Ishikawa (cell line): ENCODE data around the gene FNBP1.

Experiments
- CEBPB ChIP-seq: IDR thresholded peaks from 2 replicates; pipeline ENCODE4 v1.6.1; 2012
- CREB1 ChIP-seq: IDR thresholded peaks from 2 replicates; pipeline ENCODE4 v1.6.1; 2012; ENCODE audit warnings: low read depth
- EGR1 ChIP-seq: IDR thresholded peaks from 2 replicates; pipeline ENCODE4 v1.6.1; 2012
- EP300 ChIP-seq: IDR thresholded peaks from 2 replicates; pipeline ENCODE4 v1.6.1; 2012; ENCODE audit warnings: borderline replicate concordance
- FOXM1 ChIP-seq: IDR thresholded peaks from 2 replicates; pipeline ENCODE4 v1.6.1; 2012; ENCODE audit warnings: low read depth, borderline replicate concordance
- NFIC ChIP-seq: IDR thresholded peaks from 2 replicates; pipeline ENCODE4 v1.6.1; 2012
- RAD21 ChIP-seq: IDR thresholded peaks from 2 replicates; pipeline ENCODE4 v1.6.1; 2012; ENCODE audit warnings: low read depth
- TAF1 ChIP-seq: IDR thresholded peaks from 2 replicates; pipeline ENCODE4 v1.6.1; 2012; ENCODE audit warnings: low read depth, mild to moderate bottlenecking
- TCF12 ChIP-seq: IDR thresholded peaks from 2 replicates; pipeline ENCODE4 v1.6.1; 2012; ENCODE audit warnings: low read depth
- TEAD4 ChIP-seq: IDR thresholded peaks from 2 replicates; pipeline ENCODE4 v1.6.1; 2012
- USF1 ChIP-seq: IDR thresholded peaks from 2 replicates; pipeline ENCODE4 v1.6.1; 2012
- YY1 ChIP-seq: IDR thresholded peaks from 2 replicates; pipeline ENCODE4 v1.6.1; 2012; ENCODE audit warnings: low read depth
- ZBTB7A ChIP-seq: IDR thresholded peaks from 2 replicates; pipeline ENCODE4 v1.6.1; 2012; ENCODE audit warnings: low read depth
- TF ChIP-seq, protein P1 (sequence below): IDR thresholded peaks from 2 replicates; pipeline ENCODE4 v1.6.1; 2012; ENCODE audit warnings: low read depth, mild to moderate bottlenecking
- TF ChIP-seq, protein P2 (sequence below): IDR thresholded peaks from 2 replicates; pipeline ENCODE4 v1.6.1; 2012

Gene FNBP1

DNA sequence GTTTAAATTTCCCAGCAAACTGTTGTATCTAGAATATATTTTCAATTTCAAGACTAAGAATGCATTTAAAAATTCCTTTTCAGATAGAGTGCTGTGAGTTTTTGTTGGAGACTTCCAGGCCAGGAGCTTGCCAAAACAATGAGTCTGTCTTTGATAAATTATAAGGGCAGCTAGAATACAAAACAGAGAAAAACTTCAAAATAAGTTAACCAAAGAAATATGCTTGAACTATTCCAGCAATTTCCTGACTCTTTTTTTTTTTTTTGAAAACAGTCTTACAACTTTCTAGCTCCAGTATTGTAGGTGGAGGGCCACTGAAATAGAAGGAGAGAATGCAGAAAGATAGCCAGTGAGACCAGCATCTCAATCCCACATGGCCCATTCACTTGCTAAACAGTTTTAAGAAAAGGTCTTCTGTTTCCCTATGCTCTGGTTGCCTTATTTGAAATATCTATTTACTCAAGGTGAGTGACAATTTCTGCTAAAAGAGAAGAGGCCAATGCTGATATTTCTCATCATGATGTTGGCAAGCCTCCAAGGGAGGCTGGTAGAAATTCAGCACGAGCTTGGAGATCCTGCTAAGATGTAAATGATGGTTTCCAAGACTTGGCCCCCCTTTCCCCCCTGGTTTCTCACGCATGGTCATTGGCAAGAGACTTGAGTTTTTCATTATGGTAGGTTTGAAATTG is 104.6 kb downstream of the FNBP1 start:
- TF ChIP-seq ZBTB7A (no peak), TEAD4 (no peak), YY1 (no peak), CREB1 (no peak), TAF1 (no peak), RAD21 (no peak), USF1 (no peak), NFIC (no peak), EP300 (no peak), TCF12 (no peak), FOXM1 (no peak), CEBPB (no peak), EGR1 (no peak)
- TF ChIP-seq, protein P1, sequence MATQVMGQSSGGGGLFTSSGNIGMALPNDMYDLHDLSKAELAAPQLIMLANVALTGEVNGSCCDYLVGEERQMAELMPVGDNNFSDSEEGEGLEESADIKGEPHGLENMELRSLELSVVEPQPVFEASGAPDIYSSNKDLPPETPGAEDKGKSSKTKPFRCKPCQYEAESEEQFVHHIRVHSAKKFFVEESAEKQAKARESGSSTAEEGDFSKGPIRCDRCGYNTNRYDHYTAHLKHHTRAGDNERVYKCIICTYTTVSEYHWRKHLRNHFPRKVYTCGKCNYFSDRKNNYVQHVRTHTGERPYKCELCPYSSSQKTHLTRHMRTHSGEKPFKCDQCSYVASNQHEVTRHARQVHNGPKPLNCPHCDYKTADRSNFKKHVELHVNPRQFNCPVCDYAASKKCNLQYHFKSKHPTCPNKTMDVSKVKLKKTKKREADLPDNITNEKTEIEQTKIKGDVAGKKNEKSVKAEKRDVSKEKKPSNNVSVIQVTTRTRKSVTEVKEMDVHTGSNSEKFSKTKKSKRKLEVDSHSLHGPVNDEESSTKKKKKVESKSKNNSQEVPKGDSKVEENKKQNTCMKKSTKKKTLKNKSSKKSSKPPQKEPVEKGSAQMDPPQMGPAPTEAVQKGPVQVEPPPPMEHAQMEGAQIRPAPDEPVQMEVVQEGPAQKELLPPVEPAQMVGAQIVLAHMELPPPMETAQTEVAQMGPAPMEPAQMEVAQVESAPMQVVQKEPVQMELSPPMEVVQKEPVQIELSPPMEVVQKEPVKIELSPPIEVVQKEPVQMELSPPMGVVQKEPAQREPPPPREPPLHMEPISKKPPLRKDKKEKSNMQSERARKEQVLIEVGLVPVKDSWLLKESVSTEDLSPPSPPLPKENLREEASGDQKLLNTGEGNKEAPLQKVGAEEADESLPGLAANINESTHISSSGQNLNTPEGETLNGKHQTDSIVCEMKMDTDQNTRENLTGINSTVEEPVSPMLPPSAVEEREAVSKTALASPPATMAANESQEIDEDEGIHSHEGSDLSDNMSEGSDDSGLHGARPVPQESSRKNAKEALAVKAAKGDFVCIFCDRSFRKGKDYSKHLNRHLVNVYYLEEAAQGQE, result no peak
- TF ChIP-seq, protein P2, sequence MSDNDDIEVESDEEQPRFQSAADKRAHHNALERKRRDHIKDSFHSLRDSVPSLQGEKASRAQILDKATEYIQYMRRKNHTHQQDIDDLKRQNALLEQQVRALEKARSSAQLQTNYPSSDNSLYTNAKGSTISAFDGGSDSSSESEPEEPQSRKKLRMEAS, result no peak

GRCh38 chr9:129936222-129936621 is 106.8 kb downstream of the FNBP1 start:
- no peak for TF ChIP-seq TAF1
- TF ChIP-seq, protein P1, result no peak
- TF ChIP-seq EGR1, result no peak
- no peak for TF ChIP-seq RAD21
- TF ChIP-seq FOXM1, result no peak
- no peak for TF ChIP-seq CEBPB
- TF ChIP-seq ZBTB7A, result no peak
- TF ChIP-seq NFIC, result no peak
- no peak for TF ChIP-seq TCF12
- no peak for TF ChIP-seq YY1

DNA sequence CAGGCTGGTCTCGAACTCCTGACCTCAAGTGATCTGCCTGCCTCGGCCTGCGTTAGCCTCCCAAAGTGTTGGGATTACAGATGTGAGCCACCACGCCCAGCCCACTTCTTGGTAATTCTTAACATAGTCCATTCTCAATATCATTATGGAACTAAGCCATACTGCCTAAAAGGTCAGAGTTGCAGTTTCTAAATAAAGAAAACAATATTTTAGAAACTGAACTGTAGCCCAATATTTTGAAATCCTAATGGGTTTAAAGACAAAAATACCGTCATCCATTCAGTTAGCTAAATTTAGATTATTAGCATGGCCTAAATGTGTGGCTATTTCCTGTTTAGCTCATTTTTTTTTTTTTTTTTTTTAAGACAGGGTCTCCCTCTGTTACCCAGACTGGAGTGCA is 108.2 kb downstream of the FNBP1 start:
- no peak for TF ChIP-seq CEBPB
- TF ChIP-seq YY1, result no peak
- TF ChIP-seq, protein P1, result no peak
- no peak for TF ChIP-seq TAF1
- TF ChIP-seq, protein P2, result no peak
- TF ChIP-seq EP300, result no peak
- no peak for TF ChIP-seq EGR1
- no peak for TF ChIP-seq TEAD4

DNA sequence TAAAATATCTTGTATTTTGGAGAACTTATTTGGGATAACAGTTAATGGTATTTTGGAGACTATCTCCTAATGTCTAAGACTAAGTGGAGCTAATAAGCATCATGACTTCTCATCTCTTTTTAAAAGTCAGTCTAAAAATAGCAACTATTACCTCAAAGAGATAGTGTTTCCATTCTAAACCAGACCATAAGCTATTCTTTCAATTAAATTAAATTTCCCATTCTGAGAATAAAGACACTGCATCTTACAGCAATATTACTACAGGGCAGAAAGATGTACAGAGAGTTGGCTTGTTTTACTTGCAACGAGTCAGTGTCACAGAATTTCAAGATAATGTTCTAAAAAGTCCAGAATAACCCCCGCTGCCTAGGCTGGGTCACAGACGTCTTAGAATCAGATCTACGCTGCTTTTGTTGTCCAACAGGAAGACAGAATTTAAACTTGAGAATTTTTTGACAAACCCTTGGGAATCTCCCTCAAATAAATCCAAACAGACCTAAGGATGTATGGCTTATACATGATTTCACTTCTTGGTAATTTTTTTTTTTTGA is 108.9 kb downstream of the FNBP1 start:
- TF ChIP-seq CEBPB (no peak), EP300 (no peak), CREB1 (no peak), FOXM1 (no peak), NFIC (no peak), ZBTB7A (no peak), TCF12 (no peak), YY1 (no peak), TAF1 (no peak), TEAD4 (no peak)
- TF ChIP-seq, protein P2, result no peak
- TF ChIP-seq, protein P1, result no peak
